GM12865 (cell line): ENCODE data around the gene USP24.

Experiments used
- DNase-seq: peaks from one replicate; pipeline ENCODE4 v3.0.0; 2010; ENCODE audit warnings: low read depth
- H3K4me3 ChIP-seq: 2 replicates; pipeline ENCODE4 v1.5.1; 2011; ENCODE audit warnings: mild to moderate bottlenecking, low read depth, low read length, control low read depth
- CTCF ChIP-seq: IDR thresholded peaks from 2 replicates; pipeline ENCODE4 v1.5.1; 2011; ENCODE audit warnings: low read length, control low read depth, low read depth, inconsistent platforms; ENCODE audit not compliant: insufficient read depth; ENCODE audit errors: missing control alignments

USP24 gene

GRCh38 chr1:55056632-55056992 is 158.6 kb downstream of the USP24 start:
- H3K4me3 ChIP-seq: no peak overlapping the region
- DNase-seq: no peak
- no peak for TF ChIP-seq CTCF

- H3K4me3 ChIP-seq: no peak overlapping the region
- TF ChIP-seq CTCF: no peak
- no peak for DNase-seq
Observed at GRCh38 chr1:55055951-55056631, 159.1 kb downstream of the USP24 start.

- H3K4me3 ChIP-seq: no peak overlapping the region
- DNase-seq: no peak
- no peak for TF ChIP-seq CTCF
Observed at GRCh38 chr1:55055084-55055882, 159.9 kb downstream of the USP24 start.

GRCh38 chr1:55054396-55054795 is 160.8 kb downstream of the USP24 start:
- DNase-seq: no peak
- TF ChIP-seq CTCF: no peak
- H3K4me3 ChIP-seq: no peak overlapping the region

GRCh38 chr1:55053265-55053954 is 161.8 kb downstream of the USP24 start:
- no peak for DNase-seq
- H3K4me3 ChIP-seq: no peak overlapping the region
- no peak for TF ChIP-seq CTCF

DNA sequence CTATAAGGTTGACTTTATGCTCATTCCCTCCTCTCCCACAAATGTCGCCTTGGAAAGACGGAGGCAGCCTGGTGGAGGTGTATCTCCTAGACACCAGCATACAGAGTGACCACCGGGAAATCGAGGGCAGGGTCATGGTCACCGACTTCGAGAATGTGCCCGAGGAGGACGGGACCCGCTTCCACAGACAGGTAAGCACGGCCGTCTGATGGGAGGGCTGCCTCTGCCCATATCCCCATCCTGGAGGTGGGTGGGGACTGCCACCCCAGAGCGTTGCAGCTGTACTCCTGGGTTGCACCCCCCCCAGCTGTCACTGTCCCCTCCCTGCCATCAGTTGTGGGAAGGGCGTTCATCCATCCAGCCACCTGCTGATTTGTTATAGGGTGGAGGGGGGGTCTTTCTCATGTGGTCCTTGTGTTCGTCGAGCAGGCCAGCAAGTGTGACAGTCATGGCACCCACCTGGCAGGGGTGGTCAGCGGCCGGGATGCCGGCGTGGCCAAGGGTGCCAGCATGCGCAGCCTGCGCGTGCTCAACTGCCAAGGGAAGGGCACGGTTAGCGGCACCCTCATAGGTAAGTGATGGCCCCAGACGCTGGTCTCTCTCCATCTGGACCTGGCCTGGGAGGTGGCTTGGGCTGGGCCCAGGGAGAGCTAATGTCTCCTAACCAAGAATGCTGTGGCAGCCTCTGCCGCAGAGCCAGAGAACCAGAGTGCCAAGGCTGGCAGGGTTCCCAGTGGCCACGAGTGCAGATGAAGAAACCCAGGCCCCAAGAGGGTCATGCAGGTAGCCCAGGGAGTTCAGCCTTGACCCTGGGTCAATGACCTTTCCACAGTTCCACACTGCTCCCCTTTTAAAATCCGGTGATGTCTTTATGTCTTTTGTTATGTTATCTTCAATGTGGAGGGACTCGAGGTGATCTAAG is 162.7 kb downstream of the USP24 start:
- DNase-seq: no peak
- no peak for TF ChIP-seq CTCF
- no peak overlapping the region for H3K4me3 ChIP-seq
